ENCODE measurements around the gene PRPF38B.
"Not testable (repeated sequence)": the region's sequence is repeated elsewhere in the genome, so short reads cannot be mapped to it uniquely, and the experiment has no call there.

Gene PRPF38B

GRCh38 chr1:108692724-108693655 lies 880 bp downstream of the PRPF38B start:
- DNase-seq (ENCODE audit: low read depth), result peak; percentile 82
- peak overlapping the region; percentile 96 for H3K4me3 ChIP-seq (ENCODE audit: low read depth, low read length)
- TF ChIP-seq, protein P1, sequence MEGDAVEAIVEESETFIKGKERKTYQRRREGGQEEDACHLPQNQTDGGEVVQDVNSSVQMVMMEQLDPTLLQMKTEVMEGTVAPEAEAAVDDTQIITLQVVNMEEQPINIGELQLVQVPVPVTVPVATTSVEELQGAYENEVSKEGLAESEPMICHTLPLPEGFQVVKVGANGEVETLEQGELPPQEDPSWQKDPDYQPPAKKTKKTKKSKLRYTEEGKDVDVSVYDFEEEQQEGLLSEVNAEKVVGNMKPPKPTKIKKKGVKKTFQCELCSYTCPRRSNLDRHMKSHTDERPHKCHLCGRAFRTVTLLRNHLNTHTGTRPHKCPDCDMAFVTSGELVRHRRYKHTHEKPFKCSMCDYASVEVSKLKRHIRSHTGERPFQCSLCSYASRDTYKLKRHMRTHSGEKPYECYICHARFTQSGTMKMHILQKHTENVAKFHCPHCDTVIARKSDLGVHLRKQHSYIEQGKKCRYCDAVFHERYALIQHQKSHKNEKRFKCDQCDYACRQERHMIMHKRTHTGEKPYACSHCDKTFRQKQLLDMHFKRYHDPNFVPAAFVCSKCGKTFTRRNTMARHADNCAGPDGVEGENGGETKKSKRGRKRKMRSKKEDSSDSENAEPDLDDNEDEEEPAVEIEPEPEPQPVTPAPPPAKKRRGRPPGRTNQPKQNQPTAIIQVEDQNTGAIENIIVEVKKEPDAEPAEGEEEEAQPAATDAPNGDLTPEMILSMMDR (IDR thresholded peaks at IDR 0.05; ENCODE audit: low read depth, low read length), result no peak
- TF ChIP-seq MYC (IDR thresholded peaks at IDR 0.05; ENCODE audit: low read depth, low read length) (peak; percentile 51), POLR2A (IDR thresholded peaks at IDR 0.05; ENCODE audit: extremely low read depth, insufficient read length) (no peak), MAX (IDR thresholded peaks at IDR 0.05; ENCODE audit: low read depth, low read length) (peak; percentile 55; the same call in 1 of the 2 replicates)

DNA sequence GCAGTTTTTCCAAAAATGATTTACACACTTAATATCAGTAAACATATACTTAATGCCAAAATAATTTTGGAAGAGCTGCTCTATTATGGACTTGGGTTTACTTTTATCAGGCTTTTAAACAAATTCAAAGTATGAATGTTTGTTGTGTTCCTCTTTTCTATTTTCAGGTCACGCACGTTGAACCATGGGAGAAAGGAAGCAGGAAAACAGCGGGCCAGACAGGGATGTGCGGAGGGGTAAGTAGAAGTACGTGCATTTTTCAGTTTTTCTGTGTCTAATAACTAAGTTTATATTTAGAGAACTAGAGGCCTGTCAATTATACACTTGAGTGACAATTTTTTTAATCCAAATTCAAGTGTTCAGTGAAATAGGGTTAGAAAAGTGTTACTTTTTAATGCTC lies 3.4 kb downstream of the PRPF38B start:
- H3K4me3 ChIP-seq (ENCODE audit: low read depth, low read length), result peak overlapping the region; percentile 96
- TF ChIP-seq POLR2A (IDR thresholded peaks at IDR 0.05; ENCODE audit: extremely low read depth, insufficient read length), result no peak
- TF ChIP-seq, protein P1 (IDR thresholded peaks at IDR 0.05; ENCODE audit: low read depth, low read length), result no peak
- no peak for TF ChIP-seq MYC (IDR thresholded peaks at IDR 0.05; ENCODE audit: low read depth, low read length)
- no peak for TF ChIP-seq MAX (IDR thresholded peaks at IDR 0.05; ENCODE audit: low read depth, low read length)
- no peak for DNase-seq (ENCODE audit: low read depth)

DNA sequence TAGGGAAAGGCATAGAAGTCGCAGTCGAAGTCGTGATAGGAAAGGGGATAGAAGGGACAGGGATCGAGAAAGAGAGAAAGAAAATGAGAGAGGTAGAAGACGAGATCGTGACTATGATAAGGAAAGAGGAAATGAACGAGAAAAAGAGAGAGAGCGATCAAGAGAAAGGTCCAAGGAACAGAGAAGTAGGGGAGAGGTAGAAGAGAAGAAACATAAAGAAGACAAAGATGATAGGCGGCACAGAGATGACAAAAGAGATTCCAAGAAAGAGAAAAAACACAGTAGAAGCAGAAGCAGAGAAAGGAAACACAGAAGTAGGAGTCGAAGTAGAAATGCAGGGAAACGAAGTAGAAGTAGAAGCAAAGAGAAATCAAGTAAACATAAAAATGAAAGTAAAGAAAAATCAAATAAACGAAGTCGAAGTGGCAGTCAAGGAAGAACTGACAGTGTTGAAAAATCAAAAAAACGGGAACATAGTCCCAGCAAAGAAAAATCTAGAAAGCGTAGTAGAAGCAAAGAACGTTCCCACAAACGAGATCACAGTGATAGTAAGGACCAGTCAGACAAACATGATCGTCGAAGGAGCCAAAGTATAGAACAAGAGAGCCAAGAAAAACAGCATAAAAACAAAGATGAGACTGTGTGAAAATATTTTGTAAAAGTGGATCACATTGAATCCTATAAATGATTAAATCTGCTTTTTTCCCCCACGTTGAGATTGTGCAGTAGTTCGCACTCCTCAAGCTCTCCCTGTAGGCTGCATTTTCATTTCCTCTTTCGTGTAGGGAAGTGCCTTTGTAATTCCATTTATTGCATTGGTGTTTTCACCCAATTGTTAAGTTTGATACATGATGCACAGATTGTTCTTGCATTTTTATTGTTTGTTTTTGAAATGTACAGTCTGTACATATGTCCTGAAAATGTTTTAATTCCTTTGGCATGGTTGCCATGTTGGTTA lies 7.5 kb downstream of the PRPF38B start:
- H3K4me3 ChIP-seq (ENCODE audit: low read depth, low read length), result no peak overlapping the region
- DNase-seq (ENCODE audit: low read depth), result peak; percentile 30
- TF ChIP-seq MYC (IDR thresholded peaks at IDR 0.05; ENCODE audit: low read depth, low read length), result no peak
- TF ChIP-seq MAX (IDR thresholded peaks at IDR 0.05; ENCODE audit: low read depth, low read length), result no peak
- TF ChIP-seq POLR2A (IDR thresholded peaks at IDR 0.05; ENCODE audit: extremely low read depth, insufficient read length), result no peak
- TF ChIP-seq, protein P1 (IDR thresholded peaks at IDR 0.05; ENCODE audit: low read depth, low read length), result no peak

DNA sequence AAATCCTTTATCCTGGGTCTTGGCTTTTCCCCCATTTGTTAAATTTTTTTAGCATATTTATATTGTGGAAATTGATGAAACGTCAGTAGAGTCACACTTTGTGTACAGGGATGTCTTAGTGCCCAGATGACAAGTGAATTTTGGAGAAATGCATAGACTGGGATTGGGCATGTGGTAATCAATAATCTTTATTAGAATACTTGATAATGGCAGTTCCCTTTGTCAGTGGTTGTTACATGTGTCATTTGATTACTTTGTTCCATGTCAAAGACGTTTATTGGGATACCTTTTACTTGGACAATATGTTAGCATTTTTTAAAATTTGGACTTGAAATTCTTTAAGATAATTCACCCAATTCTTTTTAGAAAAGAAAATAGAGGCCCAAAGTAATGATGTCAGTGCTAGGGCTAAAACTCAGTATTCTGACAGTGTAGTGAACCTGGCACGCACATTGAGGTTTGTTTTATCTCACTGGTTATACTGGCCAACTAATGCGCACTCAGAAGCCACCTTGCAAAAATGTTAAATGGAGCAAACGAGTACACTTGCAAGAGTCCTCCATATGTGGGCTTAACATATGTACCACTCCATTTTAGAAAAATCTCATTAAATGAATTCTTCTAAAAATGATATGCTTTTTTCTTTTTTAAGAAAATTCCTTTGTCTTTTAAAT lies 9.2 kb downstream of the PRPF38B start:
- TF ChIP-seq, protein P1 (IDR thresholded peaks at IDR 0.05; ENCODE audit: low read depth, low read length), result no peak
- no peak for TF ChIP-seq POLR2A (IDR thresholded peaks at IDR 0.05; ENCODE audit: extremely low read depth, insufficient read length)
- no peak for TF ChIP-seq MAX (IDR thresholded peaks at IDR 0.05; ENCODE audit: low read depth, low read length)
- no peak for TF ChIP-seq MYC (IDR thresholded peaks at IDR 0.05; ENCODE audit: low read depth, low read length)
- H3K4me3 ChIP-seq (ENCODE audit: low read depth, low read length), result no peak overlapping the region
- no peak for DNase-seq (ENCODE audit: low read depth)

DNA sequence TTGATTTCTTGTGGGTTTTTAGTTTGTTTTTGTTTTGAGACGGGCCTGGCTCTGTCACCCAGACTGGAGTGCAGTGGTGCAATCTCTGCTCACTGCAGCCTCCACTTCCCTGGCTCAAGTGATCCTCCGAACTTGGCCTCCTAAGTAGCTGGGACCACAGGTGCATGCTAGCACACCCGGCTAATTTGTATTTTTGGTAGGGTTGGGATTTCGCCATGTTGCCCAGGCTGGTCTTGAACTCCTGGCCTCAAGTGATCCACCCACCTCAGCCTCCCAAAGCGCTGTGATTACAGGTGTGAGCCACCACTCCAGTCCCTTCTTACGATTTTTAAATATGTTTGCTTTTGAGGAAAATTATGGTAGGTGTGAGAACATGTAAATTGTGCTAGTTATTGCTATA lies 10.0 kb downstream of the PRPF38B start:
- not testable (repeated sequence) for H3K4me3 ChIP-seq (ENCODE audit: low read depth, low read length); DNase-seq (ENCODE audit: low read depth)
